GM18517 (cell line): ENCODE measurements around the gene OR4N5.

Experiments used
- ATAC-seq: cut with Tn5 transposase; IDR thresholded peaks from one replicate; pipeline ENCODE4 v1.9.1; 2021; ENCODE audit warnings: mild to moderate bottlenecking, moderate library complexity; ENCODE audit not compliant: unreplicated experiment

Gene OR4N5

GRCh38 chr14:20194101-20194500, 55.5 kb downstream of the OR4N5 start:
- ATAC-seq, result no peak
